CD4-positive, alpha-beta T cell treated with Interleukin-15 for 4 hours (primary cell): ENCODE results near the gene NKAIN2.
"Not testable (repeated sequence)": the region's sequence is repeated elsewhere in the genome, so short reads cannot be mapped to it uniquely, and the experiment has no call there.

ENCODE experiments used
- DNase-seq: peaks from one replicate; pipeline ENCODE4 v3.0.0-alpha.2; 2020; ENCODE audit warnings: low spot score

Gene NKAIN2

DNA sequence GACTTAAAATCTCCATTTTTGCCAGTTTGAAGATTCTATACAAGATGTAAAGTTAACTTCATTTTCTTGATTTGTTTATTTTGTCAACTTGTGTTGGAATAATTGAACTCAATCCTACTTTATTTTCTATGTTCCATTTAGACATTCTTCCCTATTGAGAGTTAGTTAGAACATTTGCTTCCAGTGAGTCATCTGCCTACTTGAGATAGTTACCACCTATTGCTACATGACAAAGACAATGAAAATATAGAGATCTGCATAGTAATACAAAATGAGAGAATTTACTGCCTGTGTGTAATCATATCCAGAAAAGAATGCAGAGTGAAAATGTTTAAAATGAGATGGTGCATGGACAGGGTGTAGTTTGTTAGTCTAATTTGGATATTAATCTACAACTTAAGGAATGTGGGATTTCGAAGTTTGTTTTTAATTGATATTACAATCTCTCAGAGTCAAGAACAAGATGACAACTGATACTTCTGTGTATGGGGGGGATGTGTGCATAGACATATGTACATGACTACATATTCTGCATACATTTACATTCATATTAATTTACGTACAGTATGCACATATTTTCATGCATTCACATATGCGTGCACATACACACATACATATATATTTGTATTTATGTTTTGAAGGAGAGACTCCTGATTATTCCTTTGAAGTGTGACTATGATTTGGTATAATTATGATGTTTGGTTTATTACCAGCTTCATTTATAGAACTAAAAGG is 420.1 kb downstream of the NKAIN2 start:
- DNase-seq: no peak

DNA sequence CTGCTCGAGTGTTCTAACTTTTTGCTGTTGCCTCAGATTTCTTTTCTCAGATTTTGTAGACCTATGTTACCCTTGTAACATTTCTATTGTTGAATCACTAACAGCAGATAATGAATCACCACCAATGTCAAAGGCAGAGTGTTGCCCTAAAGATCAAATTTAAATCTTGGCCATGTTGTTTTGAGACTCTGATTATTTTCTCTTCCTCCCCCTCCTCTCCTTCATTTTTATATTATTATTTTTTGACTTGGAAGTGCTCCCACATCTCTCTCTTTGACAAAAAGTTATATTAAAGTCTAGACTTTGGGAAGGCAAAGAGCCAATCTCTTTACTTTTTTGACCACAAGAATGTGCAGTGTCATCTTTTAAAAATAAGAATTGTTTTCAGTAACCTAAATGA is 422.7 kb downstream of the NKAIN2 start:
- no peak for DNase-seq

- no peak for DNase-seq
Observed at GRCh38 chr6:124233221-124233620, 429.6 kb downstream of the NKAIN2 start.

- DNase-seq: no peak
Observed at GRCh38 chr6:124234801-124235200, 431.1 kb downstream of the NKAIN2 start.

DNA sequence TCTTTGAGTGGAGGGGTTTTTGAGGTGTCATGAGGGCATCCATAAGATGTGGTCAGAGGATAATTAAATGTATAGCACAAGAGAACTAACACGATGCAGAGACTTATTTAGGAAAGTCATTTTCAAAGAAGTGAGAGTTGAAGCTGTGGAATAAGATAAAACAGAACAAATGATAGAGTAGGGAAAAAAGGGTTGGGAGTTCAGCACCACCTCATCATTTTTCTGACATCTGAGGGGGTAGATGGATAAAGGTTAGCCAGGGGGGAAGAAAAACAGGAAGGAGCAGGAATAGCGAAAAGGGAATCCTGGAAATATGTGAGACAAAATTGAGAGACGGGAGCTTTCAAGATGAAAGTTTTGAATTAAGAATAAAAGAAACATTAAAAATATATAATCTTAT is 434.2 kb downstream of the NKAIN2 start:
- DNase-seq: no peak

GRCh38 chr6:124238408-124238807 is 434.7 kb downstream of the NKAIN2 start:
- not testable (repeated sequence) for DNase-seq

GRCh38 chr6:124254941-124255685 is 451.4 kb downstream of the NKAIN2 start:
- no peak for DNase-seq

GRCh38 chr6:124260337-124260736 is 456.7 kb downstream of the NKAIN2 start:
- DNase-seq: no peak

- no peak for DNase-seq
Observed at GRCh38 chr6:124269733-124270132, 466.1 kb downstream of the NKAIN2 start.

- no peak for DNase-seq
Observed at GRCh38 chr6:124273701-124274100, 470.0 kb downstream of the NKAIN2 start.

GRCh38 chr6:124282541-124282940 is 478.9 kb downstream of the NKAIN2 start:
- DNase-seq: no peak

- no peak for DNase-seq
Observed at GRCh38 chr6:124283486-124283885, 479.8 kb downstream of the NKAIN2 start.

- no peak for DNase-seq
Observed at GRCh38 chr6:124285146-124285545, 481.5 kb downstream of the NKAIN2 start.

DNA sequence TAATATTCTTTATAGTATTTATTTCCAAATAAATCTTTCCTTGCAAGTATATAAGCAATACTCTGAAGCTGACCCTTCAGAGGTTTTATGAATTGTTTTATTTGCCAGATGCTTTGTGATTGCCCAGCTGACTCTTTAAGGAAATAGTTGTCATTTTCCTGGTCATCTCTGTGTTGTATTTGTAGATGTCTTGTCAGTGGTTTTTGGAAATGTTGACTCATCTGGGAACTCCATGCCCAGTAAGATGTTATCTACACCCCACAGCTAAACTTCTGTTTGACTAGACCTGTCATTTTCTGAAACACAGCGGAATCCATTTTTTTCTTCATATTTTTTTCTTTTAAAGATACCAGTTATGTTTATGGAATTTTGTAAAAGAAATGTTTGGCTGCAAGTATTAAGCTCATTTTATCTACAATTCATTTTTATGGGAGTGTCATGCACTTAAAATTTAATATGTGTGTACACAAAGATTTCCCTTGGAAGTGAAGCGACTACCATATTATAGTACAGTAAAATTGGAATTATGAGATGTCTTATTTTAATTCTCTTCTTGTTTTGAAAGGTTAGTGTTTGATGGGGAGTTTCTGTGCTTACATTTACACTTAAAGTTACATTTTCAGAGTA is 491.0 kb downstream of the NKAIN2 start:
- no peak for DNase-seq

GRCh38 chr6:124297507-124297906 is 493.8 kb downstream of the NKAIN2 start:
- no peak for DNase-seq

- DNase-seq: no peak
Observed at GRCh38 chr6:124298730-124299129, 495.1 kb downstream of the NKAIN2 start.

- not testable (repeated sequence) for DNase-seq
Observed at GRCh38 chr6:124300907-124301306, 497.2 kb downstream of the NKAIN2 start.

DNA sequence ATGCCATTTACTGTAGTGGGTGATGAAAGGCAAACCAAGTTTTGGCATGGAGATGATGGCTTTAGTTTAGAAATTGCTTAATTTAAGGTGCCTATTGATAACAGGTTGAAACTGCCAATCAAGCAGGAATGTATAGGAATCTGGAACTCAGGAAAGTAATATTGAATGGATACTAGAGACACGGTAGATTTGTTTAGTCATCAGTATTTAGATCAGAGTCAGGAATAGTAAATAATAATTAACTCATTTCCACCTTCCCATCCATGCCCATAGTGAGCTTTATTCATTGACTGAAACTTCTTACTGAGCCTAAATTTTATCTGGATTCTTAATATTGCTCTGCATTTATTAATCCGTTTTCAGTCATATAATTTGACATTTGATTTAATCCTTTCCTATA is 500.3 kb downstream of the NKAIN2 start:
- no peak for DNase-seq

DNA sequence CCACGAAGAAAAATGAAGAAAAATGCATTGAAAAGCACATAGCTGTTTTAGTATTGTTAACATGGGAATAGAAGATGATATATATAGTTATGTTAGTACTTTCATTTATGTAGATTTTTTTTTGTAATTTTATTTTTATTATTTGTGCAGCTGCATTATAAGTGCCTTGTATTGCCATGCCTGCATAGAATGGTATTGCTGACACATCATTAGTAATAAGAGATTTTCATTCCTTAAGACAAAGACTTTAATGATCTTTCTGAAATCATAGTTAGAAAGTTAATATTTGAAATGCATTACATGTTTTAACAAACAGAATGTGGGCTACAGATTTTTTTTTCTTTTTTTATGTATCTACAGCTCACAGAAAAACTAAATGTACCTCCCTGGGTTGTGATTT is 506.5 kb downstream of the NKAIN2 start:
- DNase-seq: no peak

GRCh38 chr6:124319410-124319809 is 515.7 kb downstream of the NKAIN2 start:
- no peak for DNase-seq

DNA sequence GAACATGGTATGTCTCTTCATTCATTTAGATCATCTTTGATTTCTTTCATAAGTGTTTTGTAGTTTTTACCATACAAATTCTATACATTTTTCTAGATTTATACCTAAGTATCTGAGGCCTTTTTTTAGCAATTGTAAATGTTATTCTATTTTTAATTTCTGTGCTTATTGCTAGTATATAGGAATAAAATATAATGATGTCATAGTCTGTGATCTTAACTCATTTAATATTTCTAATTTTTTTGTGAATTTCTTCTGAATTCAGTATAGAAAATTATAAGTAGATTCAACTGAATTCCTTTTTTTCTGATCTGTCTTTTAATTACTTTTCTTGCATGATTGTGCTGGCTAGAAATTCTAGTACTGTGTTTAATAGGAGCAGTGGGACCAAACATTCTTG is 520.6 kb downstream of the NKAIN2 start:
- no peak for DNase-seq

DNA sequence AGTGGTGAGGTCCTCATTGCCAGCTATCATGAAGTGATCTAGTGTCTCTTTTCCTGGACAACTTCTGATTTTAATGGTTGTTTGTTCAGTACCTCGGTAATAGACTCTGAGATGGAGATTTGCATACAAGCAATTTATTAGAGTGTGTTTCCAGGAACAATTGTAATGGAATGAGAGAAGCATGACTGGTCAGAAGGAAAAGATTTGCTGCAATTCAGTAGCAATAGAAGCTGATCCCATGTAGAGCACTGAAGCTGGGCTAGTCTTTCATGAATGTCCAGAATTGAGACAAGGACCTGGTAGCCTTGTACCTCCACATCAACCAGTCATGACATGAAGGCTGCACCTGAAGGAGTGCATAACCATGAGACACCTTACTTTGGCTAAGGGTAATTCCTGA is 526.5 kb downstream of the NKAIN2 start:
- no peak for DNase-seq

DNA sequence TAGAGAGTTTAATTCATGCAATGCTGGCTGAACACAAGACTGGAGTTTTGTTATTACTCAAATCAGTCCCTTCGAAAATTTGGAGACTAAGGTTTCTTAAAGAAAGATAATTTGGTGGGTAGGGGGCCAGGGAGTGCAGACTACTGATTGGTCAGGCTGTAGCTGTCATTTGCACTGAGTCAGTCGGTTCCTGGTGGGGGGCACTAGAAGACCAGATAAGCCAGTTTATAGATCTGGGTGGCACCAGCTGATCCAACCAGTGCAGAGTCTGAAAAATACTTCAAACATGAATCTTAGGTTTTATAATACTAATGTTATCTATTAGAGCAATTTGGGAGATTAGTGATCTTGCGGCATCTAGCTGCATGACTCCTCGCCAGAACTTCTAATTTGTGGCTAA is 530.7 kb downstream of the NKAIN2 start:
- no peak for DNase-seq
